Measurements from ENCODE around the gene MTFR2. TPM values are rescaled to one million over a fixed set of nuclear protein-coding genes. Genes with fewer than 3 reads are reported as not detected.

The MTFR2 gene
- total RNA-seq, 2 experiments from 2014 or later: 1.1 to 1.2 TPM

GRCh38 chr6:136186363-136186762, 63.7 kb downstream of the MTFR2 start:
- Histone ChIP-seq H3K36me3 (ENCODE audit: insufficient read depth, low read length) (no peaks in the 10 kb centered on the region), H3K27ac (ENCODE audit: low read depth in 1 of 2, low read length in 2 of 2) (no peak overlapping the region), H3K27me3 (ENCODE audit: control insufficient read depth in 1 of 2, insufficient read depth in 2 of 2, low read length in 2 of 2) (no peaks in the 10 kb centered on the region), H3K4me3 (ENCODE audit: low read length) (no peak overlapping the region), H3K4me1 (ENCODE audit: insufficient read depth, low read length) (no peaks in the 10 kb centered on the region), H3K9me3 (ENCODE audit: control insufficient read depth in 1 of 2, insufficient read depth in 1 of 2, low read length in 2 of 2) (peaks cover 0 to 1% of the 10 kb centered on the region in 2 experiments)
- no peaks in the 10 kb centered on the region for H3K4me1 Mint-ChIP-seq (ENCODE audit: low read depth)
- CTCF ChIA-PET: no interaction called here
- H3K27me3 Mint-ChIP-seq: no peaks in the 10 kb centered on the region
- H3K4me3 Mint-ChIP-seq: no peak overlapping the region
- H3K36me3 Mint-ChIP-seq (ENCODE audit: low read depth): no peaks in the 10 kb centered on the region
- ATAC-seq (ENCODE audit: poor library complexity) (no peak), DNase-seq (no peak)
- intact Hi-C loops (cut with DNase I, micrococcal nuclease): no loop called here
- TF ChIP-seq, protein P1, sequence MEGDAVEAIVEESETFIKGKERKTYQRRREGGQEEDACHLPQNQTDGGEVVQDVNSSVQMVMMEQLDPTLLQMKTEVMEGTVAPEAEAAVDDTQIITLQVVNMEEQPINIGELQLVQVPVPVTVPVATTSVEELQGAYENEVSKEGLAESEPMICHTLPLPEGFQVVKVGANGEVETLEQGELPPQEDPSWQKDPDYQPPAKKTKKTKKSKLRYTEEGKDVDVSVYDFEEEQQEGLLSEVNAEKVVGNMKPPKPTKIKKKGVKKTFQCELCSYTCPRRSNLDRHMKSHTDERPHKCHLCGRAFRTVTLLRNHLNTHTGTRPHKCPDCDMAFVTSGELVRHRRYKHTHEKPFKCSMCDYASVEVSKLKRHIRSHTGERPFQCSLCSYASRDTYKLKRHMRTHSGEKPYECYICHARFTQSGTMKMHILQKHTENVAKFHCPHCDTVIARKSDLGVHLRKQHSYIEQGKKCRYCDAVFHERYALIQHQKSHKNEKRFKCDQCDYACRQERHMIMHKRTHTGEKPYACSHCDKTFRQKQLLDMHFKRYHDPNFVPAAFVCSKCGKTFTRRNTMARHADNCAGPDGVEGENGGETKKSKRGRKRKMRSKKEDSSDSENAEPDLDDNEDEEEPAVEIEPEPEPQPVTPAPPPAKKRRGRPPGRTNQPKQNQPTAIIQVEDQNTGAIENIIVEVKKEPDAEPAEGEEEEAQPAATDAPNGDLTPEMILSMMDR (IDR thresholded peaks at IDR 0.05): no peak
- POLR2A ChIA-PET: no interaction called here
- no peaks in the 10 kb centered on the region for H3K9me3 Mint-ChIP-seq
- no peak overlapping the region for H3K27ac Mint-ChIP-seq

GRCh38 chr6:136184738-136185137, 65.4 kb downstream of the MTFR2 start:
- POLR2A ChIA-PET: no interaction called here
- H3K4me3 Mint-ChIP-seq: no peak overlapping the region
- ATAC-seq (ENCODE audit: poor library complexity) (no peak), DNase-seq (no peak)
- H3K36me3 Mint-ChIP-seq (ENCODE audit: low read depth): no peaks in the 10 kb centered on the region
- no peaks in the 10 kb centered on the region for H3K4me1 Mint-ChIP-seq (ENCODE audit: low read depth)
- CTCF ChIA-PET: no interaction called here
- H3K27me3 Mint-ChIP-seq: no peaks in the 10 kb centered on the region
- H3K27ac Mint-ChIP-seq: no peak overlapping the region
- intact Hi-C loops (cut with DNase I, micrococcal nuclease): no loop called here
- no peaks in the 10 kb centered on the region for H3K9me3 ChIP-seq (ENCODE audit: control insufficient read depth in 1 of 2, insufficient read depth in 1 of 2, low read length in 2 of 2)
- H3K36me3 ChIP-seq (ENCODE audit: insufficient read depth, low read length): no peaks in the 10 kb centered on the region
- H3K4me3 ChIP-seq (ENCODE audit: low read length): no peak overlapping the region
- H3K27me3 ChIP-seq (ENCODE audit: control insufficient read depth in 1 of 2, insufficient read depth in 2 of 2, low read length in 2 of 2): no peaks in the 10 kb centered on the region
- H3K4me1 ChIP-seq (ENCODE audit: insufficient read depth, low read length): no peaks in the 10 kb centered on the region
- H3K9me3 Mint-ChIP-seq: no peaks in the 10 kb centered on the region
- TF ChIP-seq, protein P1 (IDR thresholded peaks at IDR 0.05): no peak
- no peak overlapping the region for H3K27ac ChIP-seq (ENCODE audit: low read depth in 1 of 2, low read length in 2 of 2)

- DNase-seq (no peak), ATAC-seq (ENCODE audit: poor library complexity) (no peak)
These were observed 68.2 kb downstream of the MTFR2 start for GRCh38 chr6:136181861-136182260.

More at GRCh38 chr6:136181861-136182260, 68.2 kb downstream of the MTFR2 start:
- ChIA-PET POLR2A (no interaction called here), CTCF (no interaction called here)
- intact Hi-C loops (cut with DNase I, micrococcal nuclease): no loop called here
- H3K36me3 Mint-ChIP-seq (ENCODE audit: low read depth): no peaks in the 10 kb centered on the region
- no peaks in the 10 kb centered on the region for H3K9me3 ChIP-seq (ENCODE audit: control insufficient read depth in 1 of 2, insufficient read depth in 1 of 2, low read length in 2 of 2)
- H3K36me3 ChIP-seq (ENCODE audit: insufficient read depth, low read length): no peaks in the 10 kb centered on the region
- H3K9me3 Mint-ChIP-seq: no peaks in the 10 kb centered on the region
- no peaks in the 10 kb centered on the region for H3K4me1 ChIP-seq (ENCODE audit: insufficient read depth, low read length)
- H3K4me1 Mint-ChIP-seq (ENCODE audit: low read depth): no peaks in the 10 kb centered on the region
- no peaks in the 10 kb centered on the region for H3K27me3 Mint-ChIP-seq
- TF ChIP-seq, protein P1 (IDR thresholded peaks at IDR 0.05): no peak
- H3K27ac Mint-ChIP-seq: no peak overlapping the region
- H3K4me3 ChIP-seq (ENCODE audit: low read length): no peak overlapping the region
- no peak overlapping the region for H3K4me3 Mint-ChIP-seq
- no peak overlapping the region for H3K27ac ChIP-seq (ENCODE audit: low read depth in 1 of 2, low read length in 2 of 2)
- H3K27me3 ChIP-seq (ENCODE audit: control insufficient read depth in 1 of 2, insufficient read depth in 2 of 2, low read length in 2 of 2): no peaks in the 10 kb centered on the region
